Activated CD4-positive, alpha-beta T cell treated with anti-CD3 and anti-CD28 coated beads, Interleukin-2, amount 50 U/mL, for 1 hour (primary cell): Measurements from ENCODE around the gene PTS.
A peak's percentile ranks its signal among the peaks of the same experiment; 100 is the strongest.
"Not testable (repeated sequence)": the region's sequence is repeated elsewhere in the genome, so short reads cannot be mapped to it uniquely, and the experiment has no call there.

Experiments used
- DNase-seq: peaks from one replicate; pipeline ENCODE4 v3.0.0-alpha.2; 2020

PTS gene

DNA sequence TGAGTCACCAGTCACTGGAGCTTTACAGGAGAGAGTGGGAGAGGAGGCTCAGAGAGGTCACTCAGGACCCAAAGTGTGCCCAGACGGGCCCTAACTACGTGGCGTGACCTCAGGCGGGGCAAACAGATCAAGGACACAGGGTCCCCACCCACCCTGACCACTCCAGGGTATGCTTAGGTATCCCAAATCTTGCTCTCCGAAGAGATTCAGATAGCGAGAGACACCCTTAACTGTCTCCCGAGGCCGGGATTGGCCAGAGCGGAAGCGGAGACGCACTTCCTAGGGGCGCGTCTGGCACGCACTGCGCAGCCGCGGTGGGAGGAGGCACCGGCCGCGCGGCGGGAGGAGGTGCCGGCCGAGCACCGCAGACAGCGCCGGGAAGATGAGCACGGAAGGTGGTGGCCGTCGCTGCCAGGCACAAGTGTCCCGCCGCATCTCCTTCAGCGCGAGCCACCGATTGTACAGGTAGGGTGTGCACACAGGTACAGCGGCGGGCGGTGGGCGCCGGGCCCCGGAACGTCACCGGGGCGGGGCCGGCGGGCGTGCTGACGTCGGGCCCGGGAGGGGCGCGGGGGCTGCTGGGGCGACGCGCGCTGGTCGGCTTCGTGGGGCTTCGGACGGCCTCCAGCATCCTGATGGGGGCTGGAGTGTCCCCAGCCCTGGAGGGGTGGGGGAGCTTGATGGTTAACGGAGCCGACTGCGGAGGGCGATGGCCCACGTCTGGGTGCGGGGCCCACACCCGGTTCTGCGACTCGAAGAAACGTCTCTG, at the start of gene PTS:
Gene PTS (plus strand): TSS at position 367 of the 769 bp plus-strand sequence. CDS start 16 bp downstream, at position 383.
- DNase-seq: peak; percentile 76

DNA sequence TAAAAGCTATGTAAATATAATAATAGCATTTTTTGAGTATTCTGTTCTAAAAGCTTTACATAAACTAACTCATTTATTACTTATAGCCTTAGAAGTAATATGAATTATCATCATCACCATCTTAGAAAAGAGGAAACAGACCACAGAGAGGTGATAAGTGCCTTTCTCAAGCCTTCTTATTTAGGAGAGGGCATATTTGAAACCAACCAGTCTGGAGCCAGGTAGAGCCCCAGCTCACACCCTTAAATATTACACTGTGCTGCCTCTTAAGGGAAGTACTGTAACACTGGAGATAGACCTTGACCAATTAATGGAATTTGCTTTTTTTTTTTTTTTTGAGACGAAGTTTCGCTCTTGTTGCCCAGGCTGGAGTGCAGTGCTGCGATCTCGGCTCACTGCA, 48.6 kb upstream of the PTS start:
- no peak for DNase-seq

DNA sequence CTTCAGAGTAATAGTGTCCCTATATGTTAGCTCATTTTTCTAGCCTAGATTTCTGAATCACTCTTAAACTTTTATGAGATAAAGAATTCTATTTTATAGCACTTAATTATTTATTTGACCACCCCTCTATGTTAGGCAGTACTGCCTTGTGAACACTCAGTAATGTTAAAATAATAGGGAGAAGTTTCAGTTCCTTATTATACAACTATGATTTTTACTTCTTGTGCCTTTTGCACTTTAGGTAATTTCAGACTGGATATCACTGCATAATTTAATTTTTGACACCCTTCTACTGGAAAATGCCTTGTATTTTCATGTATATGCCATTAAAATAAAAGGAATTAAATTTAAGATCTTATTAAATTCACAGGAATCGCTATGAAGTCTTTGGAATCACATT, 47.8 kb upstream of the PTS start:
- DNase-seq: no peak

DNA sequence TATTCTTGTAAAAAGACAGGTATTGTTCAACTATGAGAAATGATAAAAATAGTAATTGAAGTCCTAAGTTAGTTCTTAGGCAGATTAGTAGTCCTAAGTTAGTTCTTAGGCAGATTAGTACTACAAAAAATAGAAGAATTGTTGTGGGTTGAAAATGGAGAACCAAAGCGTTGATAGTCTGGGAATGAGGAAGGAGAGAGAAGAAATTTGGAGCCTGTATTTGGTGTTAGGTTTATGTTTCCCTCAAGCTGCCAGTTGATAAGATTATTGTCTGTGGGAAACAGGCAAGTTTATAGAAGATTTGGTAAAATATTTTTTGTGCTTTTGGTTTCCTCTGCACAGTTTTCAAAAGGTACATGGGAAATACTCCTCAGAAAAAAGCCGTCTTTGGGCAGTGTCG, 47.3 kb upstream of the PTS start:
- DNase-seq: no peak

DNA sequence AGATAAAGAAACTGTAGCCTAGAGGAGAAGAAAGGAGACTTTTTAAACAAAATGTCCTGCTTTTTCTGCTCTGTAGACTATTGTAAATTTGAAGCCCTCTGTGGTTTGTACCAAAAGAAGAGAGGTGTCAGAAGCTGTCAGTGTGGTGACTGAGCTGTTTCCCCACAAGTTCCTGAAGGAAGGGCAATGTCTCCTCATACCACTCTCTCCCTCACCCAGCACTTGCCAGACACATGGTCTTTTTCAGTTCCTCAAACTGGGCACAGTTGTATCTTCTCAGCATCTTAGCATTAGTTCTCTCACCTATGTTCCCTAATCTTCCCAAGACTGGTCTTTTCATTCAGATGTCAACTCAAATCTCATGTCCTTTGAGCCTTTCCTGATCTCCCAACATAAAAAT, 46.6 kb upstream of the PTS start:
- DNase-seq: no peak

DNA sequence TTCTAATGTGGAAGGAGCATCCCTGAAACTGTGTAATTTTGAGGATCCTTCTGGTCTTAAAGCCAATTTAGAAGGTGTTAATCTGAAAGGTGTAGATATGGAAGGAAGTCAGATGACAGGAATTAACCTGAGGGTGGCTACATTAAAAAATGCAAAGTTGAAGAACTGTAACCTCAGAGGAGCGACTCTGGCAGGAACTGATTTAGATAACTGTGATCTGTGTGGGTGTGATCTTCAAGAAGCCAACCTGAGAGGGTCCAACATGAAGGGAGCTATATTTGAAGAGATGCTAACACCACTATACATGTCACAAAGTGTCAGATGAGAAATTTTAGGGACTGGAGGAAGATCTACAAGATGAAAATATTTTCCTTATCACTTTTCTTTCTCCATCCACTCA, 43.4 kb upstream of the PTS start:
- DNase-seq: no peak

DNA sequence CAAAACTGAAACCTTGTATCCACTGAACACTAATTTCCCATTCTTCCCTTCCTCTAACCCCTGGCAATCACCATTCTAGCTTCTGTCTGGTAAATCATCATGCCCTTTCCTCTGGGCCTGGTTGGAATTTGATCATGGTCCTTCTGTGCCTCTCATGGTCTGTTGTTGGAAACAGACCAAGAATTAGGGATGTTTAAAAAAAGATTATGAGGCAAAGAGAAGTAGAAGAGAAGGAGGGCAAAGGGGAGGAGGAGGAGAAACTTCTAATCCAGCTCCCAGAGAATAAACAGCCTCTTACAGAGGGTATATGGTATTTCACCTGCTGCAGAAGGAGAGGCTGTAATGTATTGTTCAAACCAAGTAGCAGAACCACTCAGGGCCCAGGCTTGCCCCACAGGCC, 40.3 kb upstream of the PTS start:
- DNase-seq: no peak

DNA sequence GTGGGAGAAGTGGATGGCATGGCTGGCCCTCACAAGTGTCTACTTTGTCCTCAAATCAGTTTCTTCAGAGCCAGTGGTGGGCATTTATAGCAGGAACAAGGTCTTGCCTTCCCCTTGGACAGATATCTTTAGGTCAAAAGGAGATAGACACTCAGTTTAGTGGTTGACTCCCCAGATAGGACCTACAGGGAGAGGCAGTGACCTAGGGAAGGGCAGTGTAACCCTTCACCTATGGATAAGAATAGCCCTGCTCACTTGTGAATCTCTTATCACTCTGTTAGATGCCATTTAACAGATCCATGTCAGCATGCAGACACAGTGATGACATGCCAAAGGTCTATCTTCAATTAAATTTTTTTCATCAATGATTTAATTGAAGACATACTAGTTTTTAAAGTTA, 39.9 kb upstream of the PTS start:
- no peak for DNase-seq

DNA sequence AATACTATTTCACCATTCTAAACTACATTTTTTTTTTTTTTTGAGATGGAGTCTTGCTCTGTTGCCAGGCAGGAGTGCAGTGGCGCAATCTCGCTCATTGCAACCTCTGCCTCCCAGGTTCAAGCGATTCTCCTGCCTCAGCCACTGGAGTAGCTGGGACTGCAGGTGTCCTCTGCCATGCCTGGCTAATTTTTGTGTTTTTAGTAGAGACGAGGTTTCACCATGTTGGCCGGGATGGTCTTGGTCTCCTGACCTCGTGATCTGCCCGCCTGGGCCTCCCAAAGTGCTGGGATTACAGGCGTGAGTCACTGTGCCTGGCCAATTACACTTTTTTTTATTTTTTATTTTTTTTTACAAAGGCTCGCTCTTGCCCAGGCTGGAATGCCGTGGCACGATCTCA, 31.1 kb upstream of the PTS start:
- DNase-seq: not testable (repeated sequence)

DNA sequence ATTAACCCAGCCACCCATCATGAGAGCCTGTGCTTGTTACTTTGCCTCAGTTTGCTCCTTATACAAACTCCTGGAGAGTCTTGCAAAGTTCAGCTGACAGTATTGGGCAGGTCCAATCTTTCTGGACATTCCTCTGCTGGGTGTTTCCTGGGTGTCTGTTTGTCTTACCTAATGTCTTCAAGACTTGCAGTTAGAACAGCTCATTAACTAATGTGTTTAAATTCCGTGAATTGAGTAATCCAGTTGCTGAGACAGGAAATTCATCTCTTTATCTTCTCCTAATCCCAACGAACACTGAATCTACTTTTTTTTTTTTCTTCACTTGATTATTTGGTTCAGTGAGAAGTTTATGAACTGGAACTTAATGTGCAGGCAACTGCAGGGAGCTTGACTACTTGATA, 30.3 kb upstream of the PTS start:
- no peak for DNase-seq

DNA sequence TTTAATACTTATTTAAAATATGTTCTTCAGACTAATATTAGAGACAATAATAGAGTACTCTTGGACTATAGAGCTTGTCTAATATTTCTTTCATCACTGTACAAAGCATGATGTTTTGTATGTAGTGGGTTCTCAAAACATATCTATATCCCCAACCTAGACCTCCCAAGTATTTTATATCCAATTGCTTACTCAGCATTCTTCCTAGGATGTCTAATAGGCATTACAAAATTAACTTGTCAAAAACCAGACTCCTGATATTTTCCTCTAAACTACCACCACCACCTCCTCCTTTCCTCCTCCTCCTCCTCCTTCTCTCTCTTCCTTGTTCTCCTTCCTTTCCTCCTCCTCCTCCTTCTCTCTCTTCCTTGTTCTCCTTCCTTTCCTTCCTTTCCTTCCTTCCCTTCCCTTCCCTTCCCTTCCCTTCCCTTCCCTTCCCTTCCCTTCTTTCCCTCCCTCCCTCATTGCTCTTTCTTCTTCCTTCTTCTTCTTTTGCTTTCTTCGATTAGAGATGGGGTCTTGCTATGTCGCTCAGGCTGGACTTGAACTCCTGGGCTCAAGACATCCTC, 29.6 kb upstream of the PTS start:
- no peak for DNase-seq

DNA sequence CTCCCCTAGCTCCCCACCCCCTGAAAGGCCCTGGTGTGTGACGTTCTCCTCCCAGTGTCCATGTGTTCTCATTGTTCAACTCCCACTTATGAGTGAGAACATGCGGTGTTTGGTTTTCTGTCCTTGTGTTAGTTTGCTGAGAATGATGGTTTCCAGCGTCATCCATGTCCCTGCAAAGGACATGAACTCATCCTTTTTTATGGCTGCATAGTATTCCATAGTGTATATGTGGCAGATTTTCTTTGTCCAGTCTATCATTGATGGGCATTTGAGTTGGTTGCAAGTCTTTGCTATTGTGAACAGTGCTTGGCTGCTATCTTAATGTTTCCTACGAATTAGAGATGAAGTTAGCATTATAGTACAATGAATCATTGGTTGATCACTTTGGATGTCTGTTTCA, 27.1 kb upstream of the PTS start:
- DNase-seq: not testable (repeated sequence)

DNA sequence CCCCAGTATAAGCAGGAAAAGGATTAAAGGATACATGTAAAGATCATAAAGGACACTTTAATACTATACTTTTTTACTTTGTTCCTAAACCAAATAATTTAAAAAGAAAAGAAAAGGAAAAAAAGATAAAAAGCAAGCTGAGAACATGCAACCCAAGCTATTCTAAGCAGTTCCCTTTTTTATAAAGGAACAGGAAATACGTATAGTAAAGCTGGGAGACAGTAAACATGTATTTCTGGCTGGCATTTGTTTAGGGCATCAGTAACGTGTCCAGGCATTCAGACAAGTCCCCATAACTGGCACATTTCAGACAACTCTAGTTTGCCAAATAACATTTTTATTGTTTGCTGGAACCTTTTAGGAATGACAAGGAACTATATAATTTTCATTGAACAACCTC, 26.0 kb upstream of the PTS start:
- DNase-seq: no peak

DNA sequence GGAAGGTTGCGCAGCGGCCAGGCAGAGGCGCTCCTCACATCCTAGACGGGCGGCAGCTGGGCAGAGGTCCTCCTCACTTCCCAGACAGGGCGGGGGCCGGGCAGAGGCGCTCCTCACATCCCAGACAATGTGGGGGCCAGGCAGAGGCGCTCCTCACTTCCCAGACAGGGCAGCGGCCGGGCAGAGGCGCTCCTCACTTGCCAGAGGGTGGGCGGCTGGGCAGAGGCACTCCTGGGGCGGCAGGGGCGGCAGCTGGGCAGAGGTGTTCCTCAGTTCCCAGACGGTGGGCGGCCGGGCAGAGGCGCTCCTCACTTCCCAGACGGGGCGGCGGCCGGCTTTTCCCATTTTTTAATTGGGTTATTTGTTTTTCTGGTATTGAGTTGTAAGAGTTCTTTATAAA, 20.2 kb upstream of the PTS start:
- DNase-seq: no peak

DNA sequence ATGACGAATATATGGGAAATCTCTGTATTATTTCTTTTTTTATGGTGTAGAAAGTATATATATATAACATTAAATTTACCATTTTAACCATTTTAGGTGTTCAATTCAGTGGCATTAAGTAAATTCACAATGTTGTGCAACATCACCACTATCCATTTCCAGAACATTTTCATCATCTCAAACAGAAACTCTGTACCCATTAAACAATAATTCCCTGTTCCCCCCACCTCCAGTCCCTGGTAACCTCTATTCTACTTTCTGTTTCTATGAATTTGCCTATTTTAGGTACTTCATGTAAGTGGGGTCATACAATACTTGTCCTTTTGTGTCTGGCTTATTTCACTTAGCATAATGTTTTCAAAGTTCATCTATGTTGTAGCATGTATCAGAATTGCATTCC, 15.3 kb upstream of the PTS start:
- DNase-seq: no peak

DNA sequence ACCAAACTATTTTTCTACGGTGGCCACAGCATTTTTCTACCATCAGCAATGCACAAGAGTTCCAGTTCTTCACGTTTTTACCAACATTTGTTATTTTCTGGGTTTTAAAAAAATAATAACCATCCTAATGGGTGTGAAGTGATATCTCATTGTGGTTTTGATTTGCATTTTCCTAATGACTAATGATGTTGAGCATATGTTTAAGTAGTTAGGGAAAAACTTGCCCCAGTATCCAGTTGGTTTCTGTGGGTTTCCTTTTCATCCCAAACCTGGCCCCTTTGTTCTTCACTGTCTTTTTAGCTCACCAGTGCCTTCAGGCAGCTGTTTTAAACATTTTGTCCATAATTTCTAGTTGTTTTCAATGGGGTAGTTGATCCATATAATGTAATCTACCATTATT, 14.7 kb upstream of the PTS start:
- DNase-seq: no peak

DNA sequence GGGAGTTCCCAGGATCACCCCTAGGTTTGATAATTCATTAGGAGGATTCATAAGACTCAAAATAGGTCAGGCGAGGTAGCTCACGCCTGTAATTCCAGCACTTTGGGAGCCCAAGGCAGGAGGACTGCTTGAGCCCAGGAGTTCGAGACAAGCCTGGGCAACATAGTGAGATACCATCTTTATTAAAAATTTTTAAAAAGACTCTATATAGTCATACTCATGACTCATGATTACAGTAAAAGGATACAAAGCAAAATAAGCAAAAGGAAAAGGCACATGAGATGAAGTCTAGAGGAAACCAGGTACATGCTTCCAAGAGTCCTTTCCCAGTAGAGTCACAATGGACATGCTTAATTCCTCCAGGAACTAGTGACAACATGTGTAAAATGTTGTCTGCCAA, 13.9 kb upstream of the PTS start:
- DNase-seq: no peak

DNA sequence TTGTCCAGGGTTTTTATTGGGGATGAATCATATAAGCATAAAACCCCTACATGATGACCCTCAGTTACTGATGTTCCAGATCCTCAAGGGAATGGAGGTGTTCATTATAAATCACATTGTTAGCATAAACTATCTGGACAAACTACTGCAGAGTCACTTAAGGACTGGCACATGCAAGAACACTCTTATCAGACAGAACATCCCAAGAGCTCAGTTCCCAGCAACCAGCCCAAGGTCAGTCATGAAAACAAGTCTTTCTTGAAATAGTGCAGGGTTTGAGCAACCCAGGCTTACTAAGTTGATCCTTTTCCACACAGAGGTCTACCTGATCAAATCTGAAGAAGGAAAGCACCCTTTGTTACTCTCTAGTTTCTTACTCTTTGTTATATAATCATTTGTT, 13.5 kb upstream of the PTS start:
- DNase-seq: no peak

DNA sequence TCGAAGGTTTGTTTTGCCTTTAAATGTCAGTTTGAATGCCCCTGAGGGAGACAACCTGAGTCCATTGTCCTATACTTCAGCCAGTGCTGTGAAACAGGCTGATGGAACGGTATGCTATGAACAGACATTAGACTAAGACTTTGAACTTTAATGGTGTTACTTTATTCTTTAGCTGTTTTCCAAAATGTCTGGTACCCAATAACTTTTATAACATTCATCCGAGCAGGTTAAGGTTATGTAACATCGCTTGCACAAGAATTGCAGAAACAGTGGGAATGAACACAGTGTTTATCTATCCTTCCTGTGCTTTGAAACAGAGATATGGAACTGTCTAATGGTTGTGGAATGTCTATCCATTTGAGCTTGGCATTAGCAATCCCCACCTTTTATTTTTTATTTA, 12.5 kb upstream of the PTS start:
- DNase-seq: no peak

DNA sequence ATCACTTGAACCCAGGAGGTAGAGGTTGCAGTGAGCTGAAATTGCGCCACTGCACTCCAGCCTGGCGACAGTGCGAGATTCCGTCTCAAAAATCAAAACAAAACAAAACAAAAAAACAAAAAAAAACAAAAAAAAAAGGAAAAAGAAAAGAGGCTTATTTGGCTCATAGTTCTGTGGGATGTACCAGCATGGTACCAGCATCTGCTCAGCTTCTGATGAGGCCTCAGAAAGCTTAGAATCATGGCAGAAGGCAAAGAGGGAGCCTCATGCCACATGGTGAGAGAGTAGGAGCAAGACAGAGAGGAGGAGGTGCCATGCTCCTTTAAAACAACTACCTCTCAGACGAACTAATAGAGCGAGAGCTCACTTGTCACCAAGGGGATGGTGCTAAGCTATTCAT, 10.6 kb upstream of the PTS start:
- DNase-seq: no peak

DNA sequence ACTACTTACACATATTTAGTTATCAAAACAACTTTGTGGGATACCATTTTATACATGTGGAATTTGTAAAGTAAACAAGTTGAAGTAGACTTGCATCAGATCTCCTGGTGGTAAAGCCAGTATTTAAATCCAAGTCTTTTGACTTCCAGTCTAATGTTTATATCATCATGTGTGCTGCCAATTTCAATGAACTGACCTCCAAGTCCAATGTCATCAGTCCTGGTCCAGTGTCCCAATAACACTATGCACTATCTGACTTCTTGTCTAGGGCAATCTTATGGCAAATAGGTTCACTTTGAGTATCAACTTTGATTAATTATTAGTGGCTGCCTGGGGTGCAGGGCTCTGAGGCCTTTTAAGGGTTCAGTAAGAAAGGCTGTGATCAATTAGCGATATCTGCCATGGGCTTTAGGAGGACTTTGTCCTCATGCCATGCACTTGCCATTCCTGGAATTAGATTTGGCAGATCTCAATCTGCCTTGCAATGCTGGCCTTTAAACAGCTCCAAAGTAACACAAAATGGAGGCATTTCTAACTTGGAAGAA, 9.6 kb upstream of the PTS start:
- DNase-seq: no peak

DNA sequence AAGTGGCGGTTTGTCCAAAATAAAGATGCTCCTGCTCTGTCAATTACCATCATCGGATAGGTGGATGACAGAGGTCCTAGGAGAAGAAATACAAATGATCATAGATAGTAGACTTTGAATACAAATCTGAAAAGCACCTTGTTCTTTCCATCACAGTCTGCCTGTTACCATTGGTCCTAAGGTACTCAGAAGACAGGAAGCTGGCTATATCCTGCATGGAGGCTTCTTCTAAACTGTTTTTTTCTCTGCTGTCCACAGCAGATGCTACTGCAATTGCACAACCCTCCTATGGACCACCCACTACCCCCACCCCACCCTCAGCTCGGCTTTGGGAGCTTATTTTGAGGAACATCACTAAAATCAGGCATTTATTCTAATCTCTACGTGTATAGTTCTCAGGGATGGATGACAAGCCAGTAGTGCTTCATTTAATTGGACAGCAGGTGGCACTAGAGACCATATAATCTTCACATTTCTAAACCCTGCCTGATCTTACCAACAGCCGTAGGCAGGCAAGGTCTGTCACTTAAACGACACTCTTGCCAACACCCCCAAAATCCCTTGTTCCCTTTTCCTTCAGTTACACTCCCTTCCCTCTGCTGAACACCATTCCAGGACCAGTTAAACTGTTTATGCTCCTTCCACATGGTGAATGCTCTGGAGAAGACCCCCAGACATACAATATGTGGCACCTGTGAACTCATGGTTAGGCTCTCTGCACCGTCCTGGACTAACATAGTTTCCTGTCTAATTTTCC, 6.6 kb upstream of the PTS start:
- DNase-seq: peak; percentile 22

DNA sequence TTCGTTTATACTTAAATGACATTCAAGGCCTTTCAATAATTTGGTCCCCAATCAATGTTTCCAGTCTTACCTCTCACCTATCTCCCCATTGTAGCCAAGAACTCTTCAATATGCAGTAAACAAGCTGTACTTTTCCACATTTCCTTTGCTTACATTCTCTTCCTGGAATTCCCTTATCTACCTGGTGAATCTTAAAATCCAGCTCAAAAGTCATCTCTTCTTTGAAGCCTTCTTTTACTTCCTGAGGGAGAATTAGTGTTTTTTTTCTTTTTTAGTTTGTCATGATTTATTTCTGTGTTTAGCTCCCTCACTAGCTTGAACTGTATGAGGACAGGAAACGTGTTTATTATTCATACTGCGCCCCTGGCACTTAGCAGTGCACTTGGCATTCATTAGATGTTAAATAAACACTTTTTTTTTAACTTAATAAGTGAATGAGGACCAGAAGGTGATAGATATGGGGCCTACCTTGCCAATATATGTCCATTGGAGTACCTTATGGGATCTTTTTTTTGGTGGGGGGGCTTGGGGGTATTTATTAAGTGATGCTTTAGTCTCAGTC, 4.9 kb upstream of the PTS start:
- DNase-seq: no peak

DNA sequence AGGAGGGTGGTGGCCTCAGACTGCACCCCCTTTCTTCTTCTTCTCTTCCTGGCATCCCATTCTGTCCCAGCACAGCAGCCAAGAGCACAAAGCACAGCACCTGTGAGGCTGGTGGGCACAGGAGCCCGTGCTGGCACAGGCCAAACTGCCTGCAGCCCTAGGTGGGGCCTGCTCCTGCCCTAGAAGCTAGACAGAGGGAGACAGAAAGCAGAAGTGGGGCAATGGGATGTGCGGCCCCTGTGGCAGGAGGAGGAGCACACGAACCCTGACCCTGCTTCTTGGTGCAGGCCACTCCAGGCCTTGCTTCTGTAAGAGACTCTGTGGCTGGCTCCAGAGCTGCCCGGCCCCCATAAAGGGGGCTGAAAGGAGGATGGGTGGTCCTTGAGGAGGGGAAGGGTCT, 3.9 kb upstream of the PTS start:
- DNase-seq: no peak
